Suprapubic skin (tissue), 4 donors: ENCODE measurements around the gene MCF2L2.

Experiments used
- POLR2A ChIP-seq, 2 donors: fragments of 450-650 bp; IDR thresholded peaks; one replicate each; pipeline ENCODE4 v1.6.1; 2017; ENCODE audit warnings: antibody characterized with exemption in 2 of 2, mild to moderate bottlenecking in 2 of 2, moderate library complexity in 2 of 2
- POLR2AphosphoS5 ChIP-seq, 3 donors: sonication (generic); formaldehyde crosslinking; IDR thresholded peaks; one replicate each; pipeline ENCODE4 v1.6.1; 2017; ENCODE audit warnings: antibody characterized with exemption in 3 of 3

DNA sequence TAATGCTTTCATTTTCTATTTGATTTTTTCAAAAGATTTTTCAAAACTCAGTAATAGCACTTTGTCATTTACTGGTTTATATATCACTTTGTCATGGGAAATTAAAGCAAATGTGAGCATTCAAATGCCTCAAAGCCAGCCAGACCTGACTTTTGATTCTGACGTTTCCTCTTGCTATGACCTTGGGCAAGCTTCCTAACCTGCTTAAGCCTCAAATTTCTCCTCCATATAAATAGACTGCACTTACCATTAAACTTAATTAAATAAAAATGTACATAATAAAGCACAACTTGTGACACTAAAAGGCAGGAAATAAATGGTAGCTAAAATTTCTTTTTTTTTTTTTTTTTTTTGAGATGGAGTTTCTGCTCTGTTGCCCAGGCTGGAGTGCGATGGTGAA is 19.2 kb downstream of the MCF2L2 start:
- TF ChIP-seq POLR2AphosphoS5 (IDR thresholded peaks at IDR 0.05) (no peak), POLR2A (IDR thresholded peaks at IDR 0.05) (no peak)
